Measurements from ENCODE around the gene ZNF654.
"Not testable (repeated sequence)": the region's sequence is repeated elsewhere in the genome, so short reads cannot be mapped to it uniquely, and the experiment has no call there.

Gene ZNF654

DNA sequence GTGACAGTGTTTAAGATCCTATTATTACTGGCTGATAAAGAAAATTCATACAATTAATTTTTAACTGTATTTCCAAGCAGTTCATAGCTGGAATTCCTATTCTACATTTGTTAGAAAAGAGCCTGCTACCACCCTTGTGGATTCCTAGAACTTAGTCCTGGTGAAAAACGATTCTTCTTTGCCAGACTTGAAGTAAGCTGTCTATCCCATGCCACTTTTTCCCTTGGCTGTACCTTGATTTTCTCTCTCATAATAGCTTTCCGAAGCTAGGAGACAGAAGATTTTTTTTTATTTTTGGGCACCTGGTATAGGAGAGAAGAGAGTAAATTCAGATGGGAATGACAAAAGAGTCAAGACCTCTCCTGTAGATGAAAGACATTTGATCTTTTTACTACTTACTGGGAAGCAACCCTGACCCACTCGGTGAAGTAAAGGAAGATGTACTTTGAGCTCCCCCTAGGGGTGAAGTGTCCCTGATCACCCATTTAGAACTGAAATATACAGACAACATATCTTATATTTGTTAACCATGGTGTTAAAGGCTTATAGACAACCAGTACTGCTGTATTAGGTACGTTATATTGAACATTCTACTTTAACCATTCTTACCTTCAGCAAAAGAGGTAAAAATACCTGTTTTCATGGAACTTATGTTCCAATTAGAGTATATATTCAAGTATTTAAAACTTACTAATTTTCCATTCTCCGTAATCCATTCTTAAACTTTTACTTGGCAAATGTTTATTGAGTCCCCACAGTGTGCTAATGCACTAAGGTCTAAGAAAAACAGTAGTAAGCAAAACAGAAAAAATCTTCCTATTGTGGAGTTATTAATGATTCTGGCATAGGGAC, 54.5 kb downstream of the ZNF654 start:
- peak; percentile 74 for TF ChIP-seq CTCF (IDR thresholded peaks at IDR 0.05; ENCODE audit: control insufficient read depth, extremely low read depth, insufficient read depth)
- no peak overlapping the region for H3K4me3 ChIP-seq (ENCODE audit: low read depth, low read length)
- DNase-seq (ENCODE audit: low read depth): peak; percentile 45

DNA sequence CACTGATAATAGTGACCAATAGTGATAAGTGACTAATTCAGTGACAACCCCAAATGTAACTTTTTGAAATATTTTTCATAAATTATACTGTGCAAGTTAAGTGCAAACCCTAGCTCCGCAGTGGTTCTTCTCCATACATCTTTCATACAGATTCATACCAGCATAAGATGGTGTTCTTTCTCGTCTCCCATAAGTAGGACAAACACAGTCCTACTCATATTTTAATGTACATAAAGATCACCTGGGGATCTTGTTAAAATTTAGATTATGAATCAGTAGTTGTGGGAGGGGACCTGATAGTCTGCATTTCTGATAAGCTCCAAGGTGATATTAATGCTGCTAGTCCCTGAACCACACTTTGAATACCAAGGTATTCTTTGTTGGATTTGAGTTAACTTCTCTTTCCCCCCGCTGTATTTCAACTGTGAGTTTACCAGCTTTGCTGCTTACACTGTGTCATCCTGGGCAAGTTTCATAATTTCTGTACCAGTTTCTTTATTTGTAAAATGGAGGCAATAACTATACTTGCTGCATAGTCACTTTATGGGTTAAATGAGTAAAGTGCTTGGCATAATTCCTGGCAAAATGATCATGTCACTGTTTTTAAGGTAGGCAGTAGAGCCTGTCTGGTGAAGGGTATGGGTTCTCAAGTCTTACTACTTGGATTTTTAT, 56.0 kb downstream of the ZNF654 start:
- DNase-seq (ENCODE audit: low read depth): no peak
- no peak for TF ChIP-seq CTCF (IDR thresholded peaks at IDR 0.05; ENCODE audit: control insufficient read depth, extremely low read depth, insufficient read depth)
- H3K4me3 ChIP-seq (ENCODE audit: low read depth, low read length): no peak overlapping the region

- TF ChIP-seq CTCF (IDR thresholded peaks at IDR 0.05; ENCODE audit: control insufficient read depth, extremely low read depth, insufficient read depth): no peak
- H3K4me3 ChIP-seq (ENCODE audit: low read depth, low read length): no peak overlapping the region
- DNase-seq (ENCODE audit: low read depth): no peak
These were observed 58.6 kb downstream of the ZNF654 start for GRCh38 chr3:88117683-88118082.

DNA sequence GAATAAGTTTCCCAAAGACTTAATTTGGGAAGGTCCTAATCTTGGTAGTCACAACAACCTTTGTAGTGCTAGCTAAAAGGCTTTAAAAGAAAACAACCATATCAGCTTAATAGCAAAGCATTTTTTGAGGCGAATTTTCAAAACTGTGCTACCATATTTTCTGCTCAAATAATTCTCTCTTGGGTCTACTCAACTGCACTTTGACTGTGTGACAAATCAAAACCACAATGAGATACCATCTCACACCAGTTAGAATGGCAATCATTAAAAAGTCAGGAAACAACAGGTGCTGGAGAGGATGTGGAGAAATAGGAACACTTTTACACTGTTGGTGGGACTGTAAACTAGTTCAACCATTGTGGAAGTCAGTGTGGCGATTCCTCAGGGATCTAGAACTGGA, 59.5 kb downstream of the ZNF654 start:
- H3K4me3 ChIP-seq (ENCODE audit: low read depth, low read length); DNase-seq (ENCODE audit: low read depth): not testable (repeated sequence)

GRCh38 chr3:88123526-88123925, 64.5 kb downstream of the ZNF654 start:
- H3K4me3 ChIP-seq (ENCODE audit: low read depth, low read length): no peak overlapping the region
- no peak for TF ChIP-seq CTCF (IDR thresholded peaks at IDR 0.05; ENCODE audit: control insufficient read depth, extremely low read depth, insufficient read depth)
- no peak for DNase-seq (ENCODE audit: low read depth)

DNA sequence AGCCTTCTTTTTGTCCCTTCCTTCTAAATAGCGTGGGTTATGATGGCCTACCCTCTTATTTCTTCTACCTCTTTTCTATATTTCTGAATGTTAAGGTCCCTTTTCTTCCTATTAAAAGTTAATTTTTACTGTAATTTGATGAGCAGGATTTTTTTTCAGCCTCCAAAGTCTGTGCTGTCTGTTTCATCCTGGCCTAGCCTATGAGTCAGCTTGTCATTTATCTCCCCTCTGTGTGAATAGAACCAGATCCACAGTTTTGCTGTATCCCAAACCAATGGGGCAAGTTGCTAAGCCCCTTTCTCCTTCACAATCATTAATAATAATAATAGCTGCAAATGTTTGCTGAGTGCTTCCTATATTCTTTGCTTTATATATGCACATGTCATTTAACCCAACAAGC, 72.6 kb downstream of the ZNF654 start:
- DNase-seq (ENCODE audit: low read depth): no peak
- TF ChIP-seq CTCF (IDR thresholded peaks at IDR 0.05; ENCODE audit: control insufficient read depth, extremely low read depth, insufficient read depth): no peak
- H3K4me3 ChIP-seq (ENCODE audit: low read depth, low read length): no peak overlapping the region

DNA sequence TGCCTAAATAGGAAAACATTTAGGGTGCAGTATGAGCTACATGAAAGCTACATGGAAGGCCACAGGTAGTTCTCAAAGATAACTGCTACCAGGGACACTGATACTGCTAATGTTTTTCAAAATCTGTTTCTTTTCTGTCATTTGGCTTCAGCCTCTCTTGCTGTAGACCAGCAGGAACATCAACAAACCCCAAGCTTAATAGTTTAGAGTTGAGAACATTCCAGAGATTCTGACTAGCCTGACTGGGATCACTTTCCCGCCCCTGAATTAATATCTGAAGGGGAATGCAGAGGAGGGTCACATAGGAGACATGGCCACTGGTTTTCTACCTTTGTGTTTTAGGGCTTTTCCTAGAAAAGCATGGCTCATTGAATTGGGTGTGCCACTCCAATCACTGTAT, 73.8 kb downstream of the ZNF654 start:
- no peak for TF ChIP-seq CTCF (IDR thresholded peaks at IDR 0.05; ENCODE audit: control insufficient read depth, extremely low read depth, insufficient read depth)
- DNase-seq (ENCODE audit: low read depth): no peak
- H3K4me3 ChIP-seq (ENCODE audit: low read depth, low read length): no peak overlapping the region

Measured in LNCaP clone FGC (cell line).